Measurements from ENCODE around the gene C5. TPM values are rescaled to one million over a fixed set of nuclear protein-coding genes. Genes with fewer than 3 reads are reported as not detected.

The C5 gene
- total RNA-seq, 2 donors from 2014 or later: 59.5 to 96.6 TPM

- no peak overlapping the region for H3K27ac Mint-ChIP-seq
- WGBS, 2 experiments (ENCODE audit: insufficient coverage in 1 of 2, insufficient read length in 1 of 2): 86 to 91% methylated on average over 9 of the region's 9 CpGs
- H3K9me3 Mint-ChIP-seq: no peaks in the 10 kb centered on the region
- Histone ChIP-seq H3K4me1 (ENCODE audit: control insufficient read depth, insufficient read depth, low read length) (no peaks in the 10 kb centered on the region), H3K27ac (ENCODE audit: low read depth, low read length) (no peak overlapping the region), H3K9ac (ENCODE audit: extremely low read depth, low read length, poor library complexity, severe bottlenecking) (no peak overlapping the region), H3K4me3 (ENCODE audit: low read length) (no peak overlapping the region), H3K9me3 (ENCODE audit: control insufficient read depth, low read length) (no peaks in the 10 kb centered on the region), H3K36me3 (ENCODE audit: control insufficient read depth, insufficient read depth, low read length) (no peaks in the 10 kb centered on the region), H3K27me3 (ENCODE audit: control insufficient read depth, insufficient read depth, low read length, poor library complexity, severe bottlenecking) (no peaks in the 10 kb centered on the region)
- TF ChIP-seq CTCF (conservative IDR thresholded peaks at IDR 0.05): peak; percentile 32
- DNase-seq: no peak
- peaks cover 8% of the 10 kb centered on the region for H3K4me1 Mint-ChIP-seq
- peaks cover 2% of the 10 kb centered on the region for H3K27me3 Mint-ChIP-seq (ENCODE audit: insufficient read depth)
- H3K36me3 Mint-ChIP-seq (ENCODE audit: low read depth): no peaks in the 10 kb centered on the region
- no peak overlapping the region for H3K4me3 Mint-ChIP-seq
These were observed 138.7 kb downstream of the C5 start for GRCh38 chr9:120911295-120911837.

GRCh38 chr9:120910643-120911042, 139.4 kb downstream of the C5 start:
- no peaks in the 10 kb centered on the region for H3K36me3 Mint-ChIP-seq (ENCODE audit: low read depth)
- H3K4me3 ChIP-seq (ENCODE audit: low read length): no peak overlapping the region
- no peak overlapping the region for H3K27ac Mint-ChIP-seq
- no peaks in the 10 kb centered on the region for H3K27me3 ChIP-seq (ENCODE audit: control insufficient read depth, insufficient read depth, low read length, poor library complexity, severe bottlenecking)
- no peak for TF ChIP-seq CTCF (conservative IDR thresholded peaks at IDR 0.05)
- WGBS, 2 experiments (ENCODE audit: insufficient coverage in 1 of 2, insufficient read length in 1 of 2): 95% methylated on average over 2 to 3 of the region's 3 CpGs
- H3K36me3 ChIP-seq (ENCODE audit: control insufficient read depth, insufficient read depth, low read length): no peaks in the 10 kb centered on the region
- no peaks in the 10 kb centered on the region for H3K9me3 Mint-ChIP-seq
- no peak for DNase-seq
- H3K4me1 Mint-ChIP-seq: peaks cover 7% of the 10 kb centered on the region
- H3K27me3 Mint-ChIP-seq (ENCODE audit: insufficient read depth): peaks cover 2% of the 10 kb centered on the region
- no peaks in the 10 kb centered on the region for H3K4me1 ChIP-seq (ENCODE audit: control insufficient read depth, insufficient read depth, low read length)
- no peak overlapping the region for H3K4me3 Mint-ChIP-seq
- no peak overlapping the region for H3K9ac ChIP-seq (ENCODE audit: extremely low read depth, low read length, poor library complexity, severe bottlenecking)
- H3K9me3 ChIP-seq (ENCODE audit: control insufficient read depth, low read length): no peaks in the 10 kb centered on the region
- H3K27ac ChIP-seq (ENCODE audit: low read depth, low read length): no peak overlapping the region

- Histone ChIP-seq H3K36me3 (ENCODE audit: control insufficient read depth, insufficient read depth, low read length) (no peaks in the 10 kb centered on the region), H3K9ac (ENCODE audit: extremely low read depth, low read length, poor library complexity, severe bottlenecking) (no peak overlapping the region), H3K27ac (ENCODE audit: low read depth, low read length) (no peak overlapping the region), H3K27me3 (ENCODE audit: control insufficient read depth, insufficient read depth, low read length, poor library complexity, severe bottlenecking) (no peaks in the 10 kb centered on the region), H3K4me3 (ENCODE audit: low read length) (no peak overlapping the region), H3K4me1 (ENCODE audit: control insufficient read depth, insufficient read depth, low read length) (no peaks in the 10 kb centered on the region), H3K9me3 (ENCODE audit: control insufficient read depth, low read length) (no peaks in the 10 kb centered on the region)
- Mint-ChIP-seq H3K4me1 (peaks cover 8% of the 10 kb centered on the region), H3K4me3 (no peak overlapping the region), H3K27ac (no peak overlapping the region), H3K36me3 (ENCODE audit: low read depth) (no peaks in the 10 kb centered on the region), H3K9me3 (no peaks in the 10 kb centered on the region), H3K27me3 (ENCODE audit: insufficient read depth) (peaks cover 2% of the 10 kb centered on the region)
- DNase-seq: no peak
- no peak for TF ChIP-seq CTCF (conservative IDR thresholded peaks at IDR 0.05)
- WGBS, 2 experiments (ENCODE audit: insufficient coverage in 1 of 2, insufficient read length in 1 of 2): 70 to 78% methylated on average over 5 of the region's 5 CpGs
These were observed 140.2 kb downstream of the C5 start for GRCh38 chr9:120909904-120910303.

Measured in endodermal cell (in vitro differentiated cells).